ENCODE measurements around the gene DENND4B. TPM values are rescaled to one million over a fixed set of nuclear protein-coding genes. Genes with fewer than 3 reads are reported as not detected.

Gene DENND4B
- total and polyA plus RNA-seq, 9 of the 15 experiments (the other 6 are each of a cell fraction or from before 2014, with no cell fraction given) = 9.5 to 80.5 (median 23.1) TPM

DNA sequence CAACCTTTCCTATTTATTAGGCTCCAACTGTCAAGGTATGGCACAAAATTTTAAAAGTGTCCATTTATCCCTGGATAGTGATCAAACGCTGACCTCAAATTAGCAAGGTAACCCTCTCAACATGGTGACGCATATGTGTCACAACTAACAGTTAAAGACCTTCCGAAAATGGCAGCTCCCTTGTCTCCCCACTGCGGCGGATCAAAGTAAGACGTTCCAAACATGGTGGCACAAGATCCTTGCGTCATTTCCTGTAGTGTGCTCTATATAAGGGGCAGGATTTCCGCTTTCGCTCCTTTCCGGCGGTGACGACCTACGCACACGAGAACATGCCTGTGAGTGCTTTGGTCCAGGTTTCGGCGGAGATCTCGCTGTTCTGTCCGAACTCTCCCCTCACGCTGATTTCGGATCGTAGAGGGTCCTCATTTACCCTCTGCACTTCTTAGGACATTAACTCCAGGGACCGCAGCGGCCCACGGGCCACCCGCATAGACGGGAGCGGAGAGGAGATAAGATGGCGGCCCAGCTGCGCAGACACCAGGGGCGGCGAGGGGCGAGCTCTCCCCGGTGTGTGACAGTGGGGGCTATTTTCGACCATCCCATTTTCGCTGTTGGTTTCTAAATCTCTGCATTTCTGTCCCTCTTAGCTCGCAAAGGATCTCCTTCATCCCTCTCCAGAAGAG, 44.1 kb upstream of the DENND4B start, which contains the start of gene RPS27 (continued):
- TF ChIP-seq, protein P1, sequence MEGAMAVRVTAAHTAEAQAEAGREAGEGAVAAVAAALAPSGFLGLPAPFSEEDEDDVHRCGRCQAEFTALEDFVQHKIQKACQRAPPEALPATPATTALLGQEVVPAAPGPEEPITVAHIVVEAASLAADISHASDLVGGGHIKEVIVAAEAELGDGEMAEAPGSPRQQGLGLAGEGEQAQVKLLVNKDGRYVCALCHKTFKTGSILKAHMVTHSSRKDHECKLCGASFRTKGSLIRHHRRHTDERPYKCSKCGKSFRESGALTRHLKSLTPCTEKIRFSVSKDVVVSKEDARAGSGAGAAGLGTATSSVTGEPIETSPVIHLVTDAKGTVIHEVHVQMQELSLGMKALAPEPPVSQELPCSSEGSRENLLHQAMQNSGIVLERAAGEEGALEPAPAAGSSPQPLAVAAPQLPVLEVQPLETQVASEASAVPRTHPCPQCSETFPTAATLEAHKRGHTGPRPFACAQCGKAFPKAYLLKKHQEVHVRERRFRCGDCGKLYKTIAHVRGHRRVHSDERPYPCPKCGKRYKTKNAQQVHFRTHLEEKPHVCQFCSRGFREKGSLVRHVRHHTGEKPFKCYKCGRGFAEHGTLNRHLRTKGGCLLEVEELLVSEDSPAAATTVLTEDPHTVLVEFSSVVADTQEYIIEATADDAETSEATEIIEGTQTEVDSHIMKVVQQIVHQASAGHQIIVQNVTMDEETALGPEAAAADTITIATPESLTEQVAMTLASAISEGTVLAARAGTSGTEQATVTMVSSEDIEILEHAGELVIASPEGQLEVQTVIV (CRISPR knock-in tag; IDR thresholded peaks at IDR 0.05; ENCODE audit: borderline replicate concordance) = no peak
- TF ChIP-seq KLF6 (CRISPR knock-in tag; IDR thresholded peaks at IDR 0.05; ENCODE audit: borderline replicate concordance) (peak; percentile 44; the same call in 1 of the 2 replicates), ZNF408 (CRISPR knock-in tag; IDR thresholded peaks at IDR 0.05; ENCODE audit: low read depth) (no peak), FIP1L1 (IDR thresholded peaks at IDR 0.05; ENCODE audit: low read depth, low read length, poor library complexity, severe bottlenecking) (no peak), TAF9B (IDR thresholded peaks at IDR 0.05; ENCODE audit: partially characterized antibody) (peak; percentile 99), ZBTB8A (IDR thresholded peaks at IDR 0.05; ENCODE audit: partially characterized antibody) (no peak), ZNF644 (tag; IDR thresholded peaks at IDR 0.05; ENCODE audit: low read depth) (peak; percentile 89), KLF13 (tag; IDR thresholded peaks at IDR 0.05; ENCODE audit: borderline replicate concordance, low read depth) (peak; percentile 36; the same call in 1 of the 2 replicates), CREB1 (IDR thresholded peaks at IDR 0.05) (peak; percentile 93), CREB1 (CRISPR knock-in tag; IDR thresholded peaks at IDR 0.05) (peak; percentile 94), TBL1XR1 (IDR thresholded peaks at IDR 0.05; ENCODE audit: low read length in 2 of 2) (no peak; a peak in 2 of 4 replicates), RUNX1 (IDR thresholded peaks at IDR 0.05; ENCODE audit: low read depth) (0 out of 2 replicates have a peak, but pooled peaks have one; percentile 23), RBM17 (IDR thresholded peaks at IDR 0.05; ENCODE audit: borderline replicate concordance, low read depth, low read length) (no peak), YY1 (IDR thresholded peaks at IDR 0.05; ENCODE audit: borderline replicate concordance in 1 of 3, control insufficient read depth in 1 of 3, extremely low read depth in 1 of 3, insufficient read depth in 3 of 3, insufficient read length in 1 of 3, insufficient replicate concordance in 2 of 3, low read depth in 1 of 3, low read length in 2 of 3) (peak; percentile 94 to 98 (median 98)), ELF4 (CRISPR knock-in tag; IDR thresholded peaks at IDR 0.05) (peak; percentile 91), PHTF2 (CRISPR knock-in tag; IDR thresholded peaks at IDR 0.05) (no peak), ZNF395 (CRISPR knock-in tag; IDR thresholded peaks at IDR 0.05) (peak; percentile 72; the same call in 1 of the 2 replicates)
- TF ChIP-seq, protein P2, sequence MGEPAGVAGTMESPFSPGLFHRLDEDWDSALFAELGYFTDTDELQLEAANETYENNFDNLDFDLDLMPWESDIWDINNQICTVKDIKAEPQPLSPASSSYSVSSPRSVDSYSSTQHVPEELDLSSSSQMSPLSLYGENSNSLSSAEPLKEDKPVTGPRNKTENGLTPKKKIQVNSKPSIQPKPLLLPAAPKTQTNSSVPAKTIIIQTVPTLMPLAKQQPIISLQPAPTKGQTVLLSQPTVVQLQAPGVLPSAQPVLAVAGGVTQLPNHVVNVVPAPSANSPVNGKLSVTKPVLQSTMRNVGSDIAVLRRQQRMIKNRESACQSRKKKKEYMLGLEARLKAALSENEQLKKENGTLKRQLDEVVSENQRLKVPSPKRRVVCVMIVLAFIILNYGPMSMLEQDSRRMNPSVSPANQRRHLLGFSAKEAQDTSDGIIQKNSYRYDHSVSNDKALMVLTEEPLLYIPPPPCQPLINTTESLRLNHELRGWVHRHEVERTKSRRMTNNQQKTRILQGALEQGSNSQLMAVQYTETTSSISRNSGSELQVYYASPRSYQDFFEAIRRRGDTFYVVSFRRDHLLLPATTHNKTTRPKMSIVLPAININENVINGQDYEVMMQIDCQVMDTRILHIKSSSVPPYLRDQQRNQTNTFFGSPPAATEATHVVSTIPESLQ (CRISPR knock-in tag; IDR thresholded peaks at IDR 0.05) = no peak
- TF ChIP-seq, protein P3, sequence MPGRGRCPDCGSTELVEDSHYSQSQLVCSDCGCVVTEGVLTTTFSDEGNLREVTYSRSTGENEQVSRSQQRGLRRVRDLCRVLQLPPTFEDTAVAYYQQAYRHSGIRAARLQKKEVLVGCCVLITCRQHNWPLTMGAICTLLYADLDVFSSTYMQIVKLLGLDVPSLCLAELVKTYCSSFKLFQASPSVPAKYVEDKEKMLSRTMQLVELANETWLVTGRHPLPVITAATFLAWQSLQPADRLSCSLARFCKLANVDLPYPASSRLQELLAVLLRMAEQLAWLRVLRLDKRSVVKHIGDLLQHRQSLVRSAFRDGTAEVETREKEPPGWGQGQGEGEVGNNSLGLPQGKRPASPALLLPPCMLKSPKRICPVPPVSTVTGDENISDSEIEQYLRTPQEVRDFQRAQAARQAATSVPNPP (IDR thresholded peaks at IDR 0.05; ENCODE audit: borderline replicate concordance, insufficient read depth, insufficient read length) = no peak

Measured in K562 (cell line).